DMS153 treated with DMSO at 0.1 percent for 48 hours (cell line): Measurements from ENCODE around the gene STX8.

Experiments
- DNase-seq: peaks from one replicate; lab custom pipeline; 2025; ENCODE audit not compliant: unreplicated experiment; lab: John Stamatoyannopoulos, UW

The STX8 gene

GRCh38 chr17:9308069-9308468 is 267.6 kb downstream of the STX8 start:
- DNase-seq, result no peak

GRCh38 chr17:9307313-9307998 is 268.2 kb downstream of the STX8 start:
- DNase-seq, result no peak

- DNase-seq, result no peak
Measured at GRCh38 chr17:9306086-9306485, 269.5 kb downstream of the STX8 start.

- DNase-seq, result no peak
Measured at GRCh38 chr17:9299695-9300094, 275.9 kb downstream of the STX8 start.

GRCh38 chr17:9298776-9299295 is 276.8 kb downstream of the STX8 start:
- DNase-seq, result no peak

- no peak for DNase-seq
Measured at GRCh38 chr17:9298135-9298534, 277.5 kb downstream of the STX8 start.

- DNase-seq, result no peak
Measured at GRCh38 chr17:9294661-9295210, 280.9 kb downstream of the STX8 start.

- no peak for DNase-seq
Measured at GRCh38 chr17:9292561-9292941, 283.1 kb downstream of the STX8 start.

- no peak for DNase-seq
Measured at GRCh38 chr17:9291912-9292560, 283.6 kb downstream of the STX8 start.

- no peak for DNase-seq
Measured at GRCh38 chr17:9290226-9290613, 285.4 kb downstream of the STX8 start.

GRCh38 chr17:9287306-9287705 is 288.3 kb downstream of the STX8 start:
- DNase-seq, result no peak

GRCh38 chr17:9286434-9286833 is 289.2 kb downstream of the STX8 start:
- no peak for DNase-seq

- no peak for DNase-seq
Measured at GRCh38 chr17:9285602-9286427, 289.8 kb downstream of the STX8 start.

GRCh38 chr17:9284884-9285283 is 290.7 kb downstream of the STX8 start:
- DNase-seq, result no peak

- DNase-seq, result no peak
Measured at GRCh38 chr17:9283909-9284308, 291.7 kb downstream of the STX8 start.

- DNase-seq, result no peak
Measured at GRCh38 chr17:9279893-9280292, 295.7 kb downstream of the STX8 start.

GRCh38 chr17:9274973-9275372 is 300.6 kb downstream of the STX8 start:
- no peak for DNase-seq

- DNase-seq, result no peak
Measured at GRCh38 chr17:9273428-9274391, 301.9 kb downstream of the STX8 start.

- DNase-seq, result no peak
Measured at GRCh38 chr17:9272501-9273200, 303.0 kb downstream of the STX8 start.

- DNase-seq, result no peak
Measured at GRCh38 chr17:9271989-9272388, 303.6 kb downstream of the STX8 start.
